IPS DF 6.9 (cell line): Measurements from ENCODE around the gene LAMP1.
"Not testable (repeated sequence)": the region's sequence is repeated elsewhere in the genome, so short reads cannot be mapped to it uniquely, and the experiment has no call there.

ENCODE experiments used
- DNase-seq: peaks from one replicate; pipeline ENCODE4 v3.0.0-alpha.2; 2013; ENCODE audit warnings: low read depth, low spot score
- H3K27ac ChIP-seq: one replicate; pipeline ENCODE4 v1.5.1; 2013; ENCODE audit warnings: low read length, control low read depth
- H3K27me3 ChIP-seq: 2 replicates; pipeline ENCODE4 v1.6.1; 2013; ENCODE audit warnings: mild to moderate bottlenecking, low read length; ENCODE audit not compliant: control insufficient read depth, insufficient read depth
- H3K36me3 ChIP-seq: 2 replicates; pipeline ENCODE4 v1.6.1; 2013; ENCODE audit warnings: low read length; ENCODE audit not compliant: control insufficient read depth, insufficient read depth
- H3K4me1 ChIP-seq: 2 replicates; pipeline ENCODE4 v1.6.1; 2013; ENCODE audit warnings: low read length; ENCODE audit not compliant: control insufficient read depth, insufficient read depth
- H3K4me3 ChIP-seq: 2 replicates; pipeline ENCODE4 v1.5.1; 2013; ENCODE audit warnings: mild to moderate bottlenecking, low read length
- H3K9me3 ChIP-seq: 2 replicates; pipeline ENCODE4 v1.6.1; 2013; ENCODE audit warnings: low read length, inconsistent platforms; ENCODE audit not compliant: control insufficient read depth, insufficient read depth
- WGBS: extraction: QIAGEN DNeasy Blood & Tissue Kit; methylation state at CpG from one replicate; pipeline ENCODE4 v1.1.7; 2013; ENCODE audit warnings: mixed read lengths, missing lambda C conversion rate; ENCODE audit not compliant: insufficient read length, insufficient coverage; 5-methylcytosine and 5-hydroxymethylcytosine counted together

The LAMP1 gene, protein sequence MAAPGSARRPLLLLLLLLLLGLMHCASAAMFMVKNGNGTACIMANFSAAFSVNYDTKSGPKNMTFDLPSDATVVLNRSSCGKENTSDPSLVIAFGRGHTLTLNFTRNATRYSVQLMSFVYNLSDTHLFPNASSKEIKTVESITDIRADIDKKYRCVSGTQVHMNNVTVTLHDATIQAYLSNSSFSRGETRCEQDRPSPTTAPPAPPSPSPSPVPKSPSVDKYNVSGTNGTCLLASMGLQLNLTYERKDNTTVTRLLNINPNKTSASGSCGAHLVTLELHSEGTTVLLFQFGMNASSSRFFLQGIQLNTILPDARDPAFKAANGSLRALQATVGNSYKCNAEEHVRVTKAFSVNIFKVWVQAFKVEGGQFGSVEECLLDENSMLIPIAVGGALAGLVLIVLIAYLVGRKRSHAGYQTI

DNA sequence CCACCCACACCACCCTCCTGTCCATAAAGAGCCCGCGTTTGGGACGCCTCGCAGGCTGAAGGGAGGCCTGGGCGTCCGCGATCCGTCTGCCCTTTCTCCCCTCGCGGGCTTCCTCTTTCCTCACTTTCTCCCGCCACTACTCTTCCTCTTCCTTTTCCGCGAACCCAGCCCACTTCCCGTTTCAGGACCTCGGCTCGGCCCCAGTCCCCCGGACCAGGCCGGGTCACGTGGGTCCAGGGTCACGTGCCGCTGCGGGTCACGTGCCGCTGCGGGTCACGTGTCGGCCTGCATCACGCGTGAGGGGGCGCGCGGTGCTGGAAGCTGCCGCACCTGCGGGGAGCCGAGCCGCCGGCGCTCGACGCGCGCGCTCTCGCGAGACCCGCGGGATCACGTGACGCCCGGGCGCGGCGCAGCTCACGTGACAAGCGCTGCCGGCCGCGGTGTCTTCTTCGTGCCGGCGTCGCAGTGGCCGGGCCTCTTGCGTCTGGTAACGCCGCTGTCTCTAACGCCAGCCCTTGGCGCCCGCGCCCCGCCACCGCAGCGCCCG, at the start of gene LAMP1:
Gene LAMP1 (plus strand): TSS at position 417 of the 547 bp plus-strand sequence. CDS start 196 bp downstream, outside the sequence.
- Histone ChIP-seq H3K36me3 (no peaks in the 10 kb centered on the region), H3K27ac (no peak within 1 kb of the TSS), H3K9me3 (no peaks in the 10 kb centered on the region), H3K4me1 (no peaks in the 10 kb centered on the region), H3K4me3 (peak within 1 kb of the TSS; percentile 69), H3K27me3 (no peaks in the 10 kb centered on the region)
- peak; percentile 93 for DNase-seq
- WGBS: no CpG with 5 or more reads among the region's 74 CpGs

DNA sequence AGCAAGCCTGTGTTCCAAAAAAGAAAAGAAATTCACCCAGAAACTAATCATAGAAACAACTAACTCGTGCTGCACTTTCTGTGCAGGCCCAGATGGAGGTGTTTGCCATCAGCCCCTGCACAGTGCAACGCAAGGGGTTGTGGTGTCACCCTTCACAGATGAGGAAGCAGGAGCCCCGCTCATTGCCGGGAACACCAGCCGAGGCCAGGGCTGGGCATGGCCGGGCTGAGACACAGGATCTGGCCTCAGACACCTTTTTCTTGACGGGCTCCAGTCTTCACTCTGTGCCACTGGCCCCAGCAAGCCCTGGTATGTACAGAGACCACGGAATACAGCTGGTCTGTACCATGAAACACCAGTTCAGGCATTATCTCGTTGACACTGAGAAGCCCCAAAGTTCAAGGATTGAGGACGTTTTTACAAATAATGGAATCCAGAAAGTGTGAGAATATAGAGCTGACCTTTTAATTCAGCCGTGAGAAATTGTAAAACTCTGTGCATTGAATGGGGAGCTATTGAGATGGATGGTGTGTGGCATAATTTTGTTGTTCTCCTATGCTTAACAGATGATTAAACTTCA, 44.4 kb upstream of the LAMP1 start:
- no CpG with 5 or more reads among the region's 11 CpGs for WGBS
- Histone ChIP-seq H3K36me3 (peaks cover 38% of the 10 kb centered on the region), H3K4me1 (no peaks in the 10 kb centered on the region), H3K27ac (no peak overlapping the region), H3K27me3 (no peaks in the 10 kb centered on the region), H3K9me3 (no peaks in the 10 kb centered on the region), H3K4me3 (no peak overlapping the region)
- no peak for DNase-seq

DNA sequence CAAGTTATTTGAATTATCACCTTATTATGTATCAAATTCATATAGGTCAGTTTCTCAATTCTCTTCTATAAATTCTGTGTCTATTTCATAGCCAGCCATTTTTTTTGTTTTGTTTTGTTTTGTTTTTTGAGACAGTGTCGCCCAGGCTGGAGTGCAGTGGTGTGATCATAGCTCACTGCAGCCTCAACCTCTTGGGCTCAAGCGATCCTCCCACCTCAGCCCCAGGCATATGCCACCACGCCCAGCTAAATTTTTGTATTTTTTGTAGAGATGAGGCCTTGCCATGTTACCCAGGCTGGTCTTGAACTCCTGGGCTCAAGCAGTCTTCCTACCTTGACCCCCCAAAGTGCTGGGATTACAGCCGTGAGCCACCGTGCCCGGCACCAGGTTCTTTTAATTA, 39.1 kb upstream of the LAMP1 start:
- H3K4me1 ChIP-seq, H3K27ac ChIP-seq, H3K4me3 ChIP-seq, H3K9me3 ChIP-seq, H3K27me3 ChIP-seq, DNase-seq: not testable (repeated sequence)
- WGBS: no CpG with 5 or more reads among the region's 6 CpGs
- peaks cover 28% of the 10 kb centered on the region; the same call in 1 of the 2 replicates for H3K36me3 ChIP-seq

GRCh38 chr13:113258321-113259054, 38.6 kb upstream of the LAMP1 start:
- H3K4me1 ChIP-seq: no peaks in the 10 kb centered on the region
- no peak for DNase-seq
- no peaks in the 10 kb centered on the region for H3K9me3 ChIP-seq
- H3K4me3 ChIP-seq: no peak overlapping the region
- H3K27me3 ChIP-seq: no peaks in the 10 kb centered on the region
- peaks cover 29% of the 10 kb centered on the region; the same call in 1 of the 2 replicates for H3K36me3 ChIP-seq
- no peak overlapping the region for H3K27ac ChIP-seq
- no CpG with 5 or more reads among the region's 5 CpGs for WGBS

- Histone ChIP-seq H3K9me3 (no peaks in the 10 kb centered on the region), H3K4me1 (no peaks in the 10 kb centered on the region), H3K4me3 (no peak overlapping the region), H3K36me3 (peaks cover 21% of the 10 kb centered on the region; the same call in 1 of the 2 replicates), H3K27ac (no peak overlapping the region), H3K27me3 (no peaks in the 10 kb centered on the region)
- WGBS: no CpG with 5 or more reads among the region's 13 CpGs
- DNase-seq: no peak
These were observed 36.0 kb upstream of the LAMP1 start for GRCh38 chr13:113260996-113261395.

GRCh38 chr13:113263016-113263415, 34.0 kb upstream of the LAMP1 start:
- not testable (repeated sequence) for H3K4me3 ChIP-seq, DNase-seq, H3K4me1 ChIP-seq, H3K27me3 ChIP-seq, H3K9me3 ChIP-seq, H3K27ac ChIP-seq
- peaks cover 16% of the 10 kb centered on the region; the same call in 1 of the 2 replicates for H3K36me3 ChIP-seq
- no CpG with 5 or more reads among the region's 14 CpGs for WGBS

DNA sequence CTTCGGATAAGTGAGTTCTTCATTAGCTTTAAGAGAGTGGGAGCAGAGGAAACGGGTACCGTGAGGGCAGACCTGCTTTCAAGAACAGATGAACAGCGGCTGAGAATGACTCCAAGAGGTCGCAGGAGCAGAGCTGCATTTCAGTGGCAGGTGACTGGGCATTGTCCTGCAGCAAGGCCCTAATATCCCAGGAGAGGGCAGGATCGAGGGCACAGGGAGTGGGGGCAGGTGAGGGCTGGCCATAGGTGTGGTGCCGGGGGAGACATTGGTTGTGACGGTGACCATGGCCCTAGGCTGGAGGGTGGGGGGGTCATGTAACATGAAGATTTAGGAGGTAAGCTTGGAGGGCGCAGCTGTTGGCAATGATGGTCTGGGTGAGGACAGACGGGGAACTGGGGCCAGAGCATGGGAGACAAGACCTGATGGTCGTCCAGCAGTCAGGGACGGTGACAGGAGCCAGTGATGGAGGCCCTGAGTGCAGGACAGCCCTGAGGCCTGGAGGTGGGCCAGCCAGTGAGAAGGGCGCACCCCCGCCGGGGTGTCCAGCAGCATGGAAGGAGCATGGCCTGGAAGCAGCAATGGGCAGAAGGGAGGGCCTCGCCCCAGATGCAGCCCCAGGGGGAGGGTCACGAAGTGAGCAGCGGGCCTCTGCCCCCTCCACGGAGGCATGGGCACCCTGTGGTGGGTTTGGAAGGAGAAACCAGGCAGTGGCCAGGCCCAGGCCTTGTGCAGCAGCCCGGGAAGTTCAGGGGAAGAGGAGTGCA, 29.2 kb upstream of the LAMP1 start:
- Histone ChIP-seq H3K4me1 (no peaks in the 10 kb centered on the region), H3K27ac (no peak overlapping the region), H3K4me3 (no peak overlapping the region), H3K27me3 (no peaks in the 10 kb centered on the region), H3K36me3 (peaks cover 3% of the 10 kb centered on the region), H3K9me3 (no peaks in the 10 kb centered on the region)
- no peak for DNase-seq
- WGBS: no CpG with 5 or more reads among the region's 20 CpGs

DNA sequence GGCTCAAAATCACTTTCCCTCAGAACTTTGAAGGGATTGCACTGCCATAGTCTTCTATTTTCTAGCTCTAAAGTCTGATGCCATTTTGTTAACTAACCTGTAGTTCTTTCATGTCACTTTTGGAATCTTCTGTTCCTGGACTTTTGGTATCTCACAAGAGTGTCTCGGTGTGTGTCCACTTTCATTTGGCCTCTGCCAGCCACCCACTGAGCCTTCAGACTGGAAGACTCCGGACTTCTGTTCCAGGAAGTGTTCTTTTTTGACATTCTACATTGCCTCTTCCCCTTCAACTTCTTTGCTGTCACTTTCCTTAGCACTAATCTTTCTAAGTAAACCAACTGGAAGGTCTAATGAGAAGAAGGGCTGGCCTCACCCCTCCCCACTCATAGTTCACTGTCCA, 25.0 kb upstream of the LAMP1 start:
- Histone ChIP-seq H3K27me3 (no peaks in the 10 kb centered on the region), H3K4me1 (no peaks in the 10 kb centered on the region), H3K27ac (no peak overlapping the region), H3K9me3 (no peaks in the 10 kb centered on the region), H3K4me3 (no peak overlapping the region), H3K36me3 (no peaks in the 10 kb centered on the region; the same call in 1 of the 2 replicates)
- no peak for DNase-seq
- no CpG with 5 or more reads among the region's 2 CpGs for WGBS

DNA sequence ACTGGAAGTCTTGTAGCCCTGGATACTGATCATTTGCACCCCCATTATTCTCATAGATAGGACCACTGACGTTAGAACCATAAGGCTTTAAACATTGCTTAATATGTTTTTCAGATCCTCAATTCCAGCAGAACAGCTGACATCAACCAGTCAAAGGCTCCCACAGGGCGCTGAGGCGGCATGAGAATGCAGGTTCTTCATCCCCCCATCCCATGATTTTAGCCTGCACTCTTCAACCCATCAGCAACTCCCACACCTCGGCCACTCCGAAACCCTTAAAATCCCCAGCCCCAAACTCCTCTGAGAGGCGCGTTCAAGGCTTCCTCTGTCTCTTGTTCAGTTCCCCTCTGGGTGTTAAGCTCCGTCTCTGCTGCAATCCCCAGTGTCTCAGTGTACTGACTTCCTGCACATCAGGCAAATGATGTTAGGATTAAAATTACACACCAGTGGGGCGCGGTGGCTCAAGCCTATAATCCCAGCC, 24.3 kb upstream of the LAMP1 start:
- no peak overlapping the region for H3K27ac ChIP-seq
- H3K27me3 ChIP-seq: no peaks in the 10 kb centered on the region
- WGBS: no CpG with 5 or more reads among the region's 10 CpGs

More for the DNA sequence above, 24.3 kb upstream of the LAMP1 start:
- Histone ChIP-seq H3K36me3 (no peaks in the 10 kb centered on the region; the same call in 1 of the 2 replicates), H3K9me3 (no peaks in the 10 kb centered on the region), H3K4me3 (no peak overlapping the region), H3K4me1 (no peaks in the 10 kb centered on the region)
- no peak for DNase-seq
